ENCODE results near the gene TMEM117. TPM values are rescaled to one million over a fixed set of nuclear protein-coding genes. Genes with fewer than 3 reads are reported as not detected.

TMEM117 gene
- total RNA-seq, 6 experiments from 2014 or later = 5.5 to 8.8 (median 7.0) TPM

DNA sequence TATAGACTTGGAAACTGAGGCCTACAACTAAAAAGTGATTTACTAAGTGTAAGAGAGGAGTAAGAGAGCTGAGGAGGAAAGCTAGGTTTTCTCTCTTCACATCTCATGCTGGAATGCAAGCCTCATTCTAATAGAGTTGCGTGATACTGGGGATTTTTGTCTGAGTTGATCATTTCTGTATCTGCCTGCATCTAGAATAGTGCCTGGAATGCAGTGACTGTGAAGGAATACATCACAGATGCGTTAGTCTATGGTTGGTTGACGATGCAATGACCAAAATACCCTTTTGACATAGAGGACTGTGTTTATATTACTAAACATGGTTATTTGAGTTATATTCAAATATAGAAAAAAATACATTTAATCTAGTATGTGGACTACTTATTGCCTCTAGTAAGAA lies 9.2 kb upstream of the TMEM117 start:
- Mint-ChIP-seq H3K4me1 (ENCODE audit: low read depth) (peaks cover 18% of the 10 kb centered on the region), H3K27me3 (ENCODE audit: insufficient read depth) (peaks cover 2% of the 10 kb centered on the region), H3K27ac (peak overlapping the region; percentile 61; the same call in 1 of the 2 replicates), H3K36me3 (ENCODE audit: low read depth) (no peaks in the 10 kb centered on the region), H3K9me3 (no peaks in the 10 kb centered on the region), H3K4me3 (no peak overlapping the region)
- no peak for TF ChIP-seq CTCF (IDR thresholded peaks at IDR 0.05)
- DNase-seq = peak; percentile 66

DNA sequence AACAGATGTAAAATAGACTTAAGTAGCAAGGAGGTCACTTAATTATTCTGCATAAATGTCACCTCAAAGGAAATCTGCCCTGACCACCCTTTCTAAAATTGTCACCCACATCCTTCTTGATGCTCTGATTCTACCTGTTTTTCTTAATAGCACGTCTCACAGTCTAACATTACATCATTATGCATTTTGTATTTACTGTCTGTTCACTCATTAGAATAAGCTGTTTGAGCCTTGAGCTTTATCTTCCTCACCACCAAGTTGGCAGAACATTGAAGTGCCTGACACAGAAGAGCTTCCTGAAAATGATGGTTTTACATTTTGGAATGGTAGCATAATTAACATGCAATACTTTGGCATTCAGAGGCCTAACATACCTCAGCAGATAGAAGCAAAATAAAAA lies 8.8 kb upstream of the TMEM117 start:
- Mint-ChIP-seq H3K4me1 (ENCODE audit: low read depth) (peaks cover 18% of the 10 kb centered on the region), H3K4me3 (no peak overlapping the region), H3K27me3 (ENCODE audit: insufficient read depth) (peaks cover 2% of the 10 kb centered on the region), H3K9me3 (no peaks in the 10 kb centered on the region), H3K36me3 (ENCODE audit: low read depth) (no peaks in the 10 kb centered on the region), H3K27ac (peak overlapping the region; percentile 6; the same call in 1 of the 2 replicates)
- TF ChIP-seq CTCF (IDR thresholded peaks at IDR 0.05) = no peak
- DNase-seq = no peak

DNA sequence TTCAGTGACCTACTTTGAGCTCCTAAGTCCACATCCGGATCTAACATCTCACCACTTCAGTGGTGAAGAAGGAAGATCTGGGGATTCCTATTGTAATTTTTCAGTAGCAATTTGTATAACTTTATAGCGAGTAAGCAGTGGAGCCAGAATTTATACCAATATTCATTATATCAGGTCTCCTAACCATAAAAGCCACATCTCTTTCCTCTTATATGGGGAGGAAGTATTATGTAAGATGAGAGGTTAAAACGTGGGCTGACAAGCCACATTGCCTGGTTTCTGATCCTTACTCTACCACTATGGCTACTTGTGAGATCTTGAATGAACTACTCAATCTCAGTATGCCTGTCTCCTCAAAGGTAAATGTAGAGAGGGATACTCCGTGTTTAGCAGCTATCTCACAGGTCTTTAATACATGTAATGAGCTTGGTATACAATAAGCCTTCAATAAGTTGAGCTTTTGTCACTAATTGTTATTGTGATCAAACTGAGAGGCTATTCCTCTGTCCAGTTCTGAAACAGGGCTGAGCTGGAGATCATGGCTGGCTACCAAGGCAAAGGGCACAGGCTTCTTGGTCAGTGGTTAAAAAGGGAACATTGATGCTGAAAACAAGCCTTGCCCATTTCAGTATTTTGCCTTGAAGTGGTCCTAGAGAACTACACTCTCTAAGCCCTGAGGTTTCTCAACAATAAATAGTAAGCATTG lies 3.3 kb upstream of the TMEM117 start:
- H3K27ac Mint-ChIP-seq = no peak overlapping the region
- no peak for TF ChIP-seq CTCF (IDR thresholded peaks at IDR 0.05)
- no peak overlapping the region for H3K4me3 Mint-ChIP-seq
- H3K9me3 Mint-ChIP-seq = no peaks in the 10 kb centered on the region
- H3K27me3 Mint-ChIP-seq (ENCODE audit: insufficient read depth) = peaks cover 2% of the 10 kb centered on the region
- no peaks in the 10 kb centered on the region for H3K36me3 Mint-ChIP-seq (ENCODE audit: low read depth)
- H3K4me1 Mint-ChIP-seq (ENCODE audit: low read depth) = peaks cover 36% of the 10 kb centered on the region
- no peak for DNase-seq

GRCh38 chr12:43835264-43835655 lies 621 bp upstream of the TMEM117 start:
- H3K27ac Mint-ChIP-seq = peak overlapping the region; percentile 80
- TF ChIP-seq CTCF (IDR thresholded peaks at IDR 0.05) = no peak

GRCh38 chr12:43836475-43836989 lies 651 bp downstream of the TMEM117 start:
- Mint-ChIP-seq H3K9me3 (no peaks in the 10 kb centered on the region), H3K4me1 (ENCODE audit: low read depth) (peaks cover 44% of the 10 kb centered on the region), H3K27ac (peak overlapping the region; percentile 67), H3K36me3 (ENCODE audit: low read depth) (no peaks in the 10 kb centered on the region), H3K27me3 (ENCODE audit: insufficient read depth) (0 out of 2 replicates have a peak, but pooled peaks cover 4% of the 10 kb centered on the region), H3K4me3 (peak overlapping the region; percentile 84)
- TF ChIP-seq CTCF (IDR thresholded peaks at IDR 0.05) = no peak
- peak; percentile 27 for DNase-seq

More at GRCh38 chr12:43835264-43835655, 621 bp upstream of the TMEM117 start:
- H3K36me3 Mint-ChIP-seq (ENCODE audit: low read depth) = no peaks in the 10 kb centered on the region
- peaks cover 32% of the 10 kb centered on the region for H3K4me1 Mint-ChIP-seq (ENCODE audit: low read depth)
- H3K4me3 Mint-ChIP-seq = peak overlapping the region; percentile 86
- H3K27me3 Mint-ChIP-seq (ENCODE audit: insufficient read depth) = 0 out of 2 replicates have a peak, but pooled peaks cover 4% of the 10 kb centered on the region
- H3K9me3 Mint-ChIP-seq = no peaks in the 10 kb centered on the region
- DNase-seq = no peak

All from HFFc6 (cell line).